Activated CD8-positive, alpha-beta memory T cell treated with anti-CD3 and anti-CD28 coated beads for 1 hour (primary cell): ENCODE results near the gene SUSD6.
"Not testable (repeated sequence)": the region's sequence is repeated elsewhere in the genome, so short reads cannot be mapped to it uniquely, and the experiment has no call there.

Experiments
- DNase-seq, 2 donors: peaks; one replicate each; pipeline ENCODE4 v3.0.0-alpha.2; 2020; ENCODE audit warnings: low read depth in 1 of 2; ENCODE audit errors: extremely low read depth in 1 of 2

Gene SUSD6

DNA sequence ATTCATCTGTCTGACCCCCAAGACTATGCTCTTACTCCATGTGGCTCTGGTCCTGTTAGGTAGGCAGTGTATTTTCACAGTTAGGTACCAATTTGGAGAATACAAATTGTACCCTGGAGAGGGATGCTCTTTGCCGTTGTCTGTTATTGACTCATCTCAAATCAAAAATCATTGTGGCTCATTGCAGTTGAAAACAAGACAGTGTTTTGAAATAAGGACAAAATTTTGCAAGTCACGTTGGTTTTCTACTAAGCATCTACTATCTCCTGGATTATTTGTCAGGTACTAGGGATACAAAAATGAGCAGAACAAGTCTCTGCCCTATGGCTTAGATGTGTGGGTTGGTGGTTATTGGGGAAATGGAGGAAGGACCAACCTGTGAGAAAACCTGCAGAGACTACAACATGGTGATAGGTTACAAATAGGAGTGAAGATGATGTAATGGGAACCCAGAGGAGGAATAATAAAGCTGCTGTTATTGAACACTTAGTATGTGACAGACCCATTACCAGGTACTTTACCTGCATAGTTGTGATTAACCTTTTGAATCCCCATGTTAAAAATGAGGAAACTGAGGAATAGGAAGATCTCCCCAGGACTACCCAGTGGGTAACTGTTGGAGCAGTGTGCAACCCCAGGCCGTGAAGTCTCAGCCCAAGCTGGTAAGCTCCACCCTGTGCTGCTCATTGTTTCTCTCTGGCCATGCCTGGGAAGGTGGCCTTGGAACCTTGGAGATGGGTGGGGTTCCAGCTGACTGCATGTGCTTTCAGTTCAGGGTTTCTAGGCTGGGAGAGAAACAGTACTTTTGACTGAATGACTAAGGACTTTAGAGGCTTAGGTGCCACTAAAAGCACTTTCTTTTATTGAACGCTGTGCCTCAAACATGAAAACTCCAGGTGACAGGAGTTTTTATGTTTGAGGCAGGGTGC is 82.7 kb downstream of the SUSD6 start:
- no peak for DNase-seq

DNA sequence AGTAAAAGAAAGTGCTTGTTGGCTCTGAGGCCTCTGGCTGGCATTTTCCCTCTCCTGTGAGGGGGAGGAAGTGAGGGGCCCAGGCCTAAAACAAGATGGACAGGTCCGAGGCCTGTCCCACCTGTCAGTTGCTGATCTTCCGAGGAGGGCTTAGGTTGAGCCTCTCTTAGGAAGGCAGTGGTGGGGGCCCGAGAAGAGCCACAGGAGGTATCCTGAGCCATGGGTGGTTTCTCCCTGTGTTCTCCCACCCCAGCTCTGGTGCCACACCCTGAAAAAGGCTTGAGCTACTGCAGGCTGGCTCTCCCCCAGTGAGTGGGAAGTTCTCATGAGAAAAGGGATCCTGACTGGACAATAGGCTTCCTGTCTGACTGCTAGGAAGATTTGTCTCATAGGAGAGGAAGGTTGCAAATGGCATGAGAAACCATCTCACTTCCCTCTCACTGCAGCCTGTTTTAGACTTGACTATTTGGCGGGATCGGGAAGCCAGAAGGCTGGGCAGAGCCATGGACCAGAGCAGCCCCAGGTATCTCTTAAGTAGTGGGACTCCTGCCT is 83.4 kb downstream of the SUSD6 start:
- DNase-seq, result no peak

GRCh38 chr14:69695322-69696203 is 84.2 kb downstream of the SUSD6 start:
- no peak for DNase-seq

GRCh38 chr14:69696204-69696527 is 84.8 kb downstream of the SUSD6 start:
- no peak for DNase-seq

GRCh38 chr14:69696633-69697557 is 85.5 kb downstream of the SUSD6 start:
- no peak for DNase-seq

DNA sequence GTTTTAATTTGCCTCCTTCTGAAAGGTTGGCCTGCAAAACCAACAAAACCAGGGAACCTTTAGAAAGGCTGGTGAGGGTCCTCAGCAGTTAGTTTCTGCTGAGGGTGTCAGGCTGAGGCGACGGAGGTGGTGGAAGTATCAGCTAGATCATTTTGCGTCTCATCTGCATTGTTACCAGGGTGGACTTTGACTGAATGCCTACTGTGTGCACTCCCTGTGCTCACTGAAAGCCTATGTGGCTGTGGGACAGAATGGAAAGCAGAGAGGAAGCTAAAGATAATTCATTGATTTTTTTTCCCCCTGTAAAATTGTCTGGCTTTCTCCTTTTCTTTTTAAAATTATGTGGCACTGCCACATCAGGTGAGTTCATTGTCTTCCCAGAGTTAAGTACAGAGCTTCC is 87.2 kb downstream of the SUSD6 start:
- no peak for DNase-seq

GRCh38 chr14:69699243-69699642 is 87.8 kb downstream of the SUSD6 start:
- DNase-seq, result not testable (repeated sequence)

GRCh38 chr14:69699748-69700303 is 88.4 kb downstream of the SUSD6 start:
- DNase-seq, result no peak

DNA sequence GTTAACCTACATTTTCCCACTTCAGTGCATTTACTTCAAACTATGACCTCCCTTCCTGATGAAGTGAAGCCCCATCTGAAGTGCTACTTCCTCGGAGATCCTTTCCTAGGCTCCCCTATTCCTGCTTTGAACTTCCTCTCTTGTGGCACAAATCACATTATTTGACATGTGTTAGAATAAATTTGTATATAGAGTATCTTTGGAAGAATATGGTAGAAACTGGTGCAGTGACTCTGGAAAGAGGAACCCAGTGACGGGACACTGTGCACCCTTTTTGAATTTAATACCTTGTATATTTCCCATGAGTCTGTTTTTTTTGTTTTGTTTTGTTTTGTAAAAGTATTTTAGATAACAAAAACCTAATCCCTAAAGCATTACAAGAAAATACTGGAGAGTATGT is 89.2 kb downstream of the SUSD6 start:
- no peak for DNase-seq

DNA sequence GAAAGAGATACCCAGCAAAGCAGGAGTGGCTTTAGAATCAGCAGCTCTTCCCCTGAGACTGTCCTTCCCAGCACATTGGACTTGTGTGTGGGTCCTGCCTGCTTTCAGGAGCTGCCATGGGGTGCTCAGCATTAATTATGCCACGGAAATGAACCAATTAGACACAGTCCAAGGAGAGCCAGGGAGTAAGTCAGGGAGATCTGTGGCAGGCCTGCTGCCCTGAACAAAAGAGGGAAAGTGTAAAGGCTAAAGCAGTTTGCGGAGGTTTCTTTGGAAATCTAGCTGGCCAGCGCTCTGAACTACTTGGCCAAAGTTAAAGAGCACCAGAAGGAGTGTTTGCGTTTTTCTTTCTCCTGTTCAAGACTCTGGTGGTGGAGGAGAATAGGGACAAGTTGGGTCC is 89.9 kb downstream of the SUSD6 start:
- no peak for DNase-seq

DNA sequence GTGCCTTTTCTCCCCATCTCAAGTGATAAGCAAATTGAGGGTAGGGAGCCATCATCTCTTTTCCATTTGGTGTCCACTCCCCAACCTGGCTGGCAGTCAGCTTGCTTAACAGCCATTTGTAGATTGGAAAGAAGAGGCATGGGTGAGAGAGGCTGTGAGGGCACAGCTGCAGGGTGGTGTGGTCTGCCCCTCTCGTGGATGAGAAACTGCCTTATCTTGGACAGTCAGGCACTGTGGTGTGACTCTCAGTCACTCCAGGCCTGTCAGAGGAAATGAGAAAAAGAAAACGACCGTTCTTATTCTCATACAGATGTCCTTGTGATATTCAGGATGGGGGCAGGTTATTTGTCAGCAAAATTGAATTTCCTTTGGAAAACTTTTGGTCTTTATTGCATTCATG is 90.5 kb downstream of the SUSD6 start:
- no peak for DNase-seq

DNA sequence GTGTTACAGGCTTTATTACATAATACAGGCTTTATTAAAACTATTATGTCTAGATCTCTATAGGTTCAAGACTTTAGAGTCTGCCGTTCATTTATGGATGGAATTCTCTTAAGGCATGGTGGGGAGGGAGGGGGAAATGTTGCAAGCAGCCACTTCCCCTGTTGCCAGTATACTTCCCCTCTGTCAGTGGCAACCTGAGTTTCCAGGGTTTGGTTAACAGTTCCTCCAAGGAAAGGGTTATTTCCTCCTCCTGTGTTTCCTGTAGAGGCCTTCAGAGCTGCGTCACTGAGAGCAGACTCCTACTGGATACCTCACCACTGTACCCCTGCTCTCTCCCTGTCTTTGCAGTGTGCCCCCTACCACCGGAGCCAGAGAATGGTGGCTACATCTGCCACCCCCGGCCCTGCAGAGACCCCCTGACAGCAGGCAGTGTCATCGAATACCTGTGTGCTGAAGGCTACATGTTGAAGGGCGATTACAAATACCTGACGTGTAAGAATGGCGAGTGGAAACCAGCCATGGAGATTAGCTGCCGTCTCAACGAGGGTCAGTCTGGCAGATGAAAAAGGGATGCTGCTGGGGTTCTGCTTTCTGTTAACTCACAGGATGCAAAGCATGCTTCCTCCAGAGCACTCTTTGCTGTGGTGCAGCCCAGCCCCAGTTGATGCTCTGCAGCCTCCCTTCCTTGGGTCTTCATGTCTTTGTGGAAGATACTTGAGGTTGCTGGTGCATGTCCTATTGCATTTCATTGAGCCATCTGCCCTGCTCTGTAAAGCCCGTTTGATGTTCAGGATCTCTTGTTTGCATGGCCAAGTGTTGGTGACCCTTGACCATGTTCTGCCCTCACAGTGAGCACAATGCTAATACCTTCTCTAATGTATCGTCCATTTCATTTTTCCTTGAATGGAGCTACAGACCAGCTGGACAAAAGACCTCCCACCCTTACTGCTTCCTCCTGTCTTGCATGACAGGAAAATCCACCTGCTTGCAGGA is 91.9 kb downstream of the SUSD6 start:
- DNase-seq, result no peak

DNA sequence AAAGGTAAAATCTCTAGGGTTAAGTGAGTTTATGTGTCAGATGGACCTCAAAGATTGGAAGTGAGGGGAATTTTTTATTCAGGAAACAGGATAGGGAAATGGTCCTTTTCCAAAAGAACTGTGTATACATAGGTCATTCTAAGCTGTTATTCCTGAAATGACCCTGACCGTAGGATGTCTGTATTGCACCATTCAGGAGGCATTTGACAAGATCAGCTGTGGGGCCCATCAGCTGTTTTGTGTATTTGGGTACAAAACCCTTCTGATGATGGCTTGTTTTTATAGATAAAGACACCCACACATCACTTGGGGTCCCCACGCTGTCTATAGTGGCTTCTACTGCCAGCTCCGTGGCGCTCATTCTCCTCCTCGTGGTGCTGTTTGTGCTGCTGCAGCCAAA is 92.9 kb downstream of the SUSD6 start:
- DNase-seq, result no peak

DNA sequence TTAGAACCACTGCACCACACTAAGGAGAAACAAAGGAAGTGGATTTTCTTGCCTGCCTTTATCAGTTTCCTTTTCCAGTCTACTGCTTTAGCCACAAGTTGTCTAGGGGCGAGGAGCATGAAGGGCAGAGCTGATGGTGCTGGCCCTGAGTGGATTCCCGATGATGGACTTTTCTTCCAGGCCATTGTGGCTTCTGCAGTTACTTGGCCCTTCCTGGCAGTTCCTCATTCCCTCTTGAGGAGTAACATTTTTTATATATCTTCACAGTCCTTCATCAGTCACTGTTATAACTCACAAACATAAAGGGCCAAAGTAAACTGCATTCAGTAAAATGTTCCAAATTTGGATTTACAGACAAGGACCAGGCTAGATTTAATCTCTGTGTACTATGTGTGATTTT is 94.3 kb downstream of the SUSD6 start:
- DNase-seq, result no peak

- DNase-seq, result no peak
Observed at GRCh38 chr14:69708049-69708448, 96.7 kb downstream of the SUSD6 start.

- DNase-seq, result no peak
Observed at GRCh38 chr14:69708586-69709560, 97.5 kb downstream of the SUSD6 start.

DNA sequence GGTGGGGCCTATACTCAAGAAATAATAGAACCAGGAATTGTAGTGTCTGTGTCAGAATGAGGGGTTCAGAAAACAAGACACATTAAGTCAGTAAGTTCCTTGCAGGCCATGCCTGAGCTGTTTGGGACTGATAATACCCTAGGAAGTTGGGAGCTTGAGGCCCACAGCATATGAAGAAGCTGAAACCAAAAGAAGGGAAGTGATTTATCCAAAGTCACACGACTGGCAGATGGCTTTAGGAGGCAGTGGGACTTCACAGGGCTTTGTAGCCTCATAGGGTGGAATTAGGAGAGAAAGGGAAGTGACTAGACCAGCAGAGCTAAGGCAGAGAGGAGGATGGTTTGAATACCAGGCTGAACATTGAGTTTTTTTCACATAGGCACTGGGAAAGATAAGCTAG is 99.0 kb downstream of the SUSD6 start:
- no peak for DNase-seq

DNA sequence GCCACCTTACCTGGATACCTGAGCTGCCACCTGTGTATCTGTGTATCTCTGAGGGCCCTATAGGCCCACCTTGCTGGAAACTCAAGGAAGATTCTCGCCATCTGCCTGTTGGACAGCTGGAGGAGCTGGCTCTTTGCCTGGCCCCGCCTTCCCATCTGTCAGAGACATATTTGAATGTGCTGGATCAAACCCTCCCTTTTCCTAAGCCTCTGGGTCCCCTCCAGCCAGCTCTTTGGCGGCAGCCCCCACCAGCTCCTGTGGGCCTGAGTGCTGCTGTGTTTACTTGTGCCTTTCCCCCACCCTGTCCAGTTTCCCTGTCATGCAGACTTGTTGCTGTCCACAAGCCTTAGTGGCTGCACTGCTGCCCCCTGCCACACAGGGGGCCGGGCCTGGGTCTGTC is 99.7 kb downstream of the SUSD6 start:
- DNase-seq, result no peak
